GM18861 (cell line): ENCODE data around the gene OOSP2.
"Not testable (repeated sequence)": the region's sequence is repeated elsewhere in the genome, so short reads cannot be mapped to it uniquely, and the experiment has no call there.

Experiments used
- ATAC-seq: cut with Tn5 transposase; IDR thresholded peaks from one replicate; pipeline ENCODE4 v1.9.1; 2021; ENCODE audit not compliant: unreplicated experiment

The OOSP2 gene, protein sequence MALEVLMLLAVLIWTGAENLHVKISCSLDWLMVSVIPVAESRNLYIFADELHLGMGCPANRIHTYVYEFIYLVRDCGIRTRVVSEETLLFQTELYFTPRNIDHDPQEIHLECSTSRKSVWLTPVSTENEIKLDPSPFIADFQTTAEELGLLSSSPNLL

DNA sequence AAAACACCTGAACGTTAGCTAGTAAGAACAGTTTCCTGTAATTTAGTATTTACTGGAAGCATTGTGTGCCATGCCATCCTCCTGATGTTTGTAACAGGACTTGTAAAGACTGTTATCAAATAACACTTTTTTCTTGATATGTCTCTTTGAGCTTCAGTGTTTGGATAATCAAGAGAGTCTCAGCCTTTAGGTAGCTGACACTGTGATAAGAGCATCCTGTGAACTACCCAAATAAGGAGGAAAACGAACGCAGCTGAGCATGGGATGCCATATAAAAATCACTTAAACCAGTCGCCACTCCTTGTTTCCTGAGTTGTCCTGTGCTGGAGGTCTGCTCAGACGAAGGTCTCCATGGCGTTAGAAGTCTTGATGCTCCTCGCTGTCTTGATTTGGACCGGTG lies at the start of gene OOSP2:
Gene OOSP2, plus strand, starts transcription at position 301 of the 400 bp plus-strand sequence. Its CDS starts 51 bp downstream, at position 352.
- ATAC-seq: no peak

DNA sequence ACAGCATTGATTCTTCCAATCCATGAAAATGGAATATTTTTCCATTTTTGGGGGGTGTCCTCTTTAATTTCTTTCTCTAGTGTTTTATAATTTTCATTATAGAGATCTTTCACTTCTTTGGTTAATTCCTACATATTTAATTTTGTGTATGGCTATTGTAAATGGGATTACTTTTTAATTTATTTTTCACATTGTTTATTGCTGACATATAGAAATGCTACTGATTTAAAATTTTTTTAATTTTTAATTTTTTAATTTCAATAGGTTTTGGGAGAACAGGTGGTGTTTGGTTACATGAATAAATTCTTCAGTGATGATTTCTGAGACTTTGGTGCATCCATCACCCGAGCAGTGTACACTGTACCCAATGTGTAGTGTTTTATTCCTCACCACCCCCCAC lies 49.8 kb upstream of the OOSP2 start:
- ATAC-seq: no peak

DNA sequence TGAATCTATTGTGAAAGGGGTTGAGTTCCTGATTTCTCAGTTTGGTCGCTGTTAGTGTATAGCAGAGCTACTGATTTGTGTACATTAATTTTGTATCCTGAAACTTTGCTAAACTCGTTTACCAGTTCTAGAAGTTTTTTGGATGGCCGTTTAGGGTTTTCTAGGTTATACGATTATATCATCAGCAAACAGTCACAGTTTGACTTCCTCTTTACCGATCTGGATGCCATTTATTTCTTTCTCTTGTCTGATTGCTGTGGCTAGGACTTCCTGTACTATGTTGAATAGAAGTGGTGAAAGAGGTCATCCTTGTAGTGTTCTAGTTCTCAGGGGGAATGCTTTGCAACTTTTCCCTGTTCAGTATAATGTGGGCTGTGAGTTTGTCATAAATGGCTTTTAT lies 47.8 kb upstream of the OOSP2 start:
- no peak for ATAC-seq

DNA sequence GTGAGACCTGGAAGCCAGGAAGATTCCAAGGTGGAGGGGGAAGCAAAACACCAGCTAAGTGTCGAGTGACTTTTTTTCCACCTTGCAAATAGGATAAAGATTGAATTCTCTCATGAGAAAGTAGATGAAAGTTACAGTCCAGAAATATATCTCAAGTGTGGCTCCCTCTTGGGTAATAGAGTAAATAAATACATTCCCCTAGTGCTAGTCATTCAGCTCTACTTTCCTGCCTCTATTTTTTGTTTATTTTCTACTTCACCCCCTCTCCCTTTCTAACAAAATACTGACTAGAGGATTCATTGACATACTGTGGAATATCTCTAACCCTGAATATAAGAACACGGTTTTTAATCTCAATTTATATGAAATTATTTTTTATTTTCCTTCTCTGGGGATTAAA lies 42.4 kb upstream of the OOSP2 start:
- no peak for ATAC-seq

DNA sequence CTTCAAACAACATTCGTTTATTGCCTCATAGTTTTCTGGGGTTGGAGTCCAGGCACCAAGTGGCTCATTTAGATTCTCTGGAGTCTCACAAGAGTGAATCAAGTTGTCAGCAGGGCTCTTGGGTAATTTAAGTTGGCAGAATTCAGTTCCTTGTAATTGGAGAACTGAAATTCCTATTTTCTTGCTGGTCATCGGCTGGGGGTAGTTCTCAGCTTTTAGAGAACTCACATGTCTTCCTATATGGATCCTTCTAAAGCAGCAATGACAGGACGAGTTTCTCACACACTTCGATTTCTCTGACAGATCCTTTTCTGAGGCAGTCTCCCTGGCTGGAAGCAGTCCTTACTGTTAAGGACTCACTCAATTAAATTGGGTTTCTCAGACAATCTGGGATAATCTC lies 40.5 kb upstream of the OOSP2 start:
- ATAC-seq: no peak

DNA sequence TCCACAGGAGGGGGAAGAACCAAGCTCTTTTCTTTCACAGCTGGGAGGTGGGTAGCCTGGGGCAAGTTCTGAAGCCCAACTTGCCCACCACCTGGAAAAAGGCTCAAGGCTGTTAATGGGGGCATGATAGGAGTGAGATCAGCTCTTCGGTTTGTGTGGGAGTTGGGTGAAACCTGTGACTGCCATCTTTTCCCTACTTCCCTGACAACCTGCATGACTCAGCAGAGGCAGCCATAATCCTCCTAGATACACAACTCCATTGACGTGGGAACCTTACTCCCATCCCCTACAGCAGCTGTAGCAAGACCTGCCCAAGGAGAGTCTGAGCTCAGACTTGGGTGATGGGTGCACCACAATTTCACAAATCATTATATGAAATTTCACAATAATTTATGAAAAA lies 36.5 kb upstream of the OOSP2 start:
- no peak for ATAC-seq

DNA sequence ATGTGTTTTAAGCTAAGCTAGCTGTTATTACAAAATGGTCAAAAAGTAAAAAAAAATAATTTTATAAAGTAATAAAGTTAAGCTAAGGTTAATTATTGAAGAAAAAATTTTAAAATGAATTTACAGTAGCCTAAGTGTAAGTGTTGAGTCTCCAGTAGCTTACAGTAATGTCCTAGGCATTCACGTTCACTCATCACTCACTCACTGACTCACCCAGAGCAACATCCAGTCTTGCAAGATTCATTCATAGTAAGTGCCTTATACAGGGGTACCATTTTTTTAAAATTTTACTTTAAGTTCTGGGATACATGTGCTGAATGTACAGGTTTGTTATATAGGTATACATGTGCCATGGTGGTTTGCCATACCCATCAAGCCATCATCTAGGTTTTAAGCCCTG lies 34.8 kb upstream of the OOSP2 start:
- no peak for ATAC-seq

DNA sequence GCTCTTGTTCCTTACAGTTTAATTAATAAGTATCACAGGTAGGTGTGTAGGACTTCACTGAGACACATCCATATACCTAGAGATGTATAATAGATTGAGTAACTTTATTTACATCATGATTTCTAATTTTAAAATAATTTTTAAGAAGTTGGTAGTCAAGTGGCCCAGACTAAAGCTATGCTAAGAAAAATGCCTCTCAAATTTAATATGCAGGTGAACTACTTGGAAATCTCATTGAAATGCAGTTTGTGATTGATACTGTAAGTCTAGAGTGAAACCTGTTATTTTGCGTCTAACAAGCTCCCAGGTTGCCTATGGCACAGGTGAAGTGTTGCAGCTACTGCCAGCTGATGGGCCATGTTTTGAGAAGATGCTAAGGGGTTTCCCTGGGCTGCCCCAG lies 23.3 kb upstream of the OOSP2 start, which contains the start of gene OOSP4B:
Gene OOSP4B, plus strand, starts transcription at position 301 of the 400 bp plus-strand sequence.
- ATAC-seq: no peak

DNA sequence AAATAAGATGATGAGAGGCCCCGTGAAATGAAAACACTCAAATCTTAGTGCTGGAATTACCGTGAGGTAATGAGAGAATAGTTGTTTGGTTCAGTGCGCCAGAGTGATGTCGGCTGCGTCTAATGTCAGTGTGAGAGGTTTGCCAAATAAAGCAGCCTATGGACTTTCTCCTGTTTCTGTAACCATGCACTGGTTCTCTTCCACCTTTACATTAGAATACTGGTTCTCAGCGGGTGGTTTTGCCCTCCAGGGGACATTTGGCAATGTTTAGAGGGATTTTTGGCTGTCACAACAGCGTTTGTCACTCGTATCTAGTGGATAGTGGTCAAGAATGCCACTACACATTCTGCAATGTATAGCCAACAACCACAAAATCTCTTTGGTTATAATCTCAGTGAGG lies 22.2 kb upstream of the OOSP2 start:
- ATAC-seq: no peak

DNA sequence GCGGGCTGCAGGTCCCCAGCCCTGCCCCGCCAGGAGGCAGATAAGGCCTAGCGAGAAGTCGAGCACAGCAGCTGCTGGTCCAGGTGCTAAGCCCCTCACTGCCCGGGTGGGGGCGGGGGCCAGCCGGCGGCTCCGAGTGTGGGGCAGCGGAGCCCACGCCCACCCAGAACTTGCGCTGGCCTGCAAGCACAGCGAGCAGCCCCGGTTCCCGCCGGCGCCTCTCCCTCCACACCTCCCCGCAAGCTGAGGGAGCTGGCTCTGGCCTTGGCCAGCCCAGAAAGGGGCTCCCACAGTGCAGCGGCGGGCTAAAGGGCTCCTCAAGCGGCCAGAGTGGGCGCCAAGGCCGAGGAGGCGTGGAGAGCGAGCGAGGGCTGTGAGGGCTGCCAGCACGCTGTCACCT lies 19.8 kb upstream of the OOSP2 start:
- not testable (repeated sequence) for ATAC-seq

DNA sequence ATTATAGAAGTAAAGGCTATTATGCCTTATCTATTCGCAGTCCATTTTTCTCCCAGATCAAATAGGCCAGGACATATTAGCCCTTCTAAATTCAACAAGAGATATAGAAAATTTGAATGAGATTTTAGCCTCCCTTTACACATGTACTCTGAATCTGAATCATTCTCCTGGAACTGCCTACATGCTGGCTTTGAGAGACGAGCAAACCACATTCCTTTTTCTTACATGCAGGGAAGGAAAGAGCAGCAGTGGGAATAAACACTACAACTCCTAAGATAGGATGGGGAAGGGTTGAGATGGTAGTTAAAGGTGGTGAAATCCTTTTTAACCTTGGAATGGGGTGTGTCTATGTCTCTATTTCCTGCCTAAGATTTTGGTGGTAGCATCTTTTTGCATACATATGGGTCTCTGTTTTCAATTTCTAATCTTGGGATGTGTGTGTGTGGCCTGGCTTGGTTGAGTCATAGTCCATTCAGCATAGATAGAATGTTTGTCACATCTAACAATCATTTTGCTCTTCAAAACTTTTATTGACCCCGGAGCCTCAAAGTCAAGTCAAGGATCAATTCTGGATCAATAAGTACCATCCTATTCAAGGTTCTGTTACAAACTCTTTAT lies 11.1 kb upstream of the OOSP2 start:
- no peak for ATAC-seq

DNA sequence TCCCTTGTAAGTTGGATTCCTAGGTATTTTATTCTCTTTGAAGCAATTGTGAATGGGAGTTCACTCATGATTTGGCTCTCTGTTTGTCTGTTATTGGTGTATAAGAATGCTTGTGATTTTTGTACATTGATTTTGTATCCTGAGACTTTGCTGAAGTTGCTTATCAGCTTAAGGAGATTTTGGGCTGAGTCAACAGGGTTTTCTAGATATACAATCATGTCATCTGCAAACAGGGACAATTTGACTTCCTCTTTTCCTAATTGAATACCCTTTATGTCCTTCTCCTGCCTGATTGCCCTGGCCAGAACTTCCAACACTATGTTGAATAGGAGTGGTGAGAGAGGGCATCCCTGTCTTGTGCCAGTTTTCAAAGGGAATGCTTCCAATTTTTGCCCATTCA lies 10.2 kb downstream of the OOSP2 start:
- not testable (repeated sequence) for ATAC-seq

DNA sequence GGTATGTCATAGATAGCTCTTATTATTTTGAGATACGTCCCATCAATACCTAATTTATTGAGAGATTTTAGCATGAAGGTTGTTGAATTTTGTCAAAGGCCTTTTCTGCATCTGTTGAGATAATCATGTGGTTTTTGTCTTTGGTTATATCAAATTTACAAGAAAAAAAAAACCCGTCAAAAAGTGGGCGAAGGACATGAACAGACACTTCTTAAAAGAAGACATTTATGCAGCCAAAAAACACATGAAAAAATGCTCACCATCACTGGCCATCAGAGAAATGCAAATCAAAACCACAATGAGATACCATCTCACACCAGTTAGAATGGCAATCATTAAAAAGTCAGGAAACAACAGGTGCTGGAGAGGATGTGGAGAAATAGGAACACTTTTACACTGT lies 10.6 kb downstream of the OOSP2 start:
- ATAC-seq: not testable (repeated sequence)

DNA sequence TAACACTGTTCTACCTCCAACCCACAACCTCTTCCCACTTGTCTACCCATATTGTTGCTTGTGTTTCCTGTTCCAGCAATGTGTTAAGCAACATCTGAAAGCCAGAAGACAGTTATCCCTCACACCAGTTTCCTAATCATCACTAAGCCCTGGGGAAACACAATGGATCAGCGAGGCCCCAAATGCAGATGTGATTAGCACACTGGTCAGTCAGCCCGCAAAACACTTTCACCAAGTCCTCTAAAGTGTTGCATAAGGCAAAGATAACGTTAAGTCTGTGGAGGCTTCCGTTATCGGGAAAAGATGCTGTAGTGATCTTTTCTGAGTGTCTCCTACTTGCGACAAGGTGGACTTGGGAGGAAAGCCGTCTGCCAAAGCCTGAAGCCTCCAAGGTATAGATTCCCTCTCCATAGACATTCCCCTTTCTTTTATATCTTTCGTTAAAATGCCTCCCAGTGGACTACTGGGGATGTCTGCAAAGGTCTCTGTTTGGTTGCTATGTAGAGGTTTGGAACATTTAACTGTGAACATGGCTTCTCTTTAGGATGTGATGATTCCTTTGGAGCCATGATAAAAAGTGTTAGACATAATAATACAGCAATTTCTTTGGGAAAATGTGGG lies 16.2 kb downstream of the OOSP2 start, which contains the start of gene MS4A3:
Gene MS4A3, plus strand, starts transcription at position 317 of the 621 bp plus-strand sequence. CDS start 4,496 bp downstream, outside the sequence.
- no peak for ATAC-seq

DNA sequence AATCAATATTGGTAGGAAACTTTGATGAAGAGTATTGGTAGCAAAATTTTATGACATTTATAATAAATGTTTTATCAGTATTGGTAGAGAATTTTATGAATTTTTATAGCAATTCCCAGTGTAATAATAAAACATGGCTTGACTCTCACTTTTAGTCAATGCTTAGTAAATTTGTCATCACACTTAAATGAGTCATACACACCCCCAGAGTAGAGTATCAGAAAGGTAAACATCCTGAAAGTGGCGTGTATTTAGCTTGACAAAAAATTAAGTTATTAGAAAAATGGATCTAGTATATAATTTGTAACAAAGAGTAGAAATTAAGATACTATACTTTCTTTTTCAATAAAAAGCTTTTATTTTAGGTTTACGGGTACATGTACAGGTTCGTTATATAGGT lies 18.8 kb downstream of the OOSP2 start:
- no peak for ATAC-seq

DNA sequence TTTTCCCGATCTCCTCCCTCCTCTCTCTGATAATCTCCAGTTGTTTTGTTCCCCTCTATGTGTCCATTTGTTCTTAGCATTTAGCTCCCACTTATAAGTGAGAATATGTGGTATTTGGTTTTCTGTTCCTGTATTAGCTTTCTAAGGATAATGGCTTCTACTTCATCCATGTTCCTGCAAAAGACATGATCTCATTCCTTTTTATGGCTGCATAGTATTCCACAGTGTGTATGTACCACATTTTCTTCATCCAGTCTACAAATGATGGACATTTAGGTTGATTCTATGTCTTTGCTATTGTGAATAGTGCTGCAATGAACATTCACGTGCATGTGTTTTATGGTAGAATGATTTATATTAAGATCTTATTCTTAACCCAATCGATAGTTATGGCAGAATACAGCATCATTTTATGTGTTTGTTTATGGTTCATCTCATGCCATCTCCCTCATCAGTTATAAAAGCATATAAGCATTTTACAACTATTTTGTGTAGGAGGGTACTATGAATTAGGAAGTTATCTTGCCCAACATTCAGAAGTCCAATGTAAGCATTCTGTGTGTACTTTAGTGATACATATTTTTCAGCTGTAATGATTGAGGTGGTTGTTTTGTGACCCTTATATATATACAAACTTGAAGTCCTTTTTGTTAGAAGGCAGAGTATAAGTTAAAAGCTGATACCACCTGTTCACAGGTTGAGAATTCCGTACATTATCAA lies 19.5 kb downstream of the OOSP2 start:
- ATAC-seq: no peak

DNA sequence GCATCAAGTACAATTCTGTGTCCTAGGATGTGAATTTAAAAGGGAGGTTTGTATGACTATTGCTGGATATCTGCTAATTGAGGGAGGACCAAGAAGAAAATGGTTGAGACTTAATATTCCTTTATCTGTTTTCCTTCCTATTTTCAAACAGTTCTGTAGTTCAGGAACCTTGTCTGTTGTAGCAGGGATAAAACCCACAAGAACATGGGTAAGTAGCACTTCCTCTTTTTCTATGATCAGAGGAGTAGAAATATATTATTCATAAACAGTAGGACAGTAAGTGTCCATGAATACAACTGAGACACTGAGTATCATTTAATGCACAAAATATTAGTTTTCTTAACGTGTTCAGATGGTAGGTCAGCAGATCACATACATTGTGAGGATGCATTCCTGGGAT lies 23.9 kb downstream of the OOSP2 start:
- ATAC-seq: no peak

DNA sequence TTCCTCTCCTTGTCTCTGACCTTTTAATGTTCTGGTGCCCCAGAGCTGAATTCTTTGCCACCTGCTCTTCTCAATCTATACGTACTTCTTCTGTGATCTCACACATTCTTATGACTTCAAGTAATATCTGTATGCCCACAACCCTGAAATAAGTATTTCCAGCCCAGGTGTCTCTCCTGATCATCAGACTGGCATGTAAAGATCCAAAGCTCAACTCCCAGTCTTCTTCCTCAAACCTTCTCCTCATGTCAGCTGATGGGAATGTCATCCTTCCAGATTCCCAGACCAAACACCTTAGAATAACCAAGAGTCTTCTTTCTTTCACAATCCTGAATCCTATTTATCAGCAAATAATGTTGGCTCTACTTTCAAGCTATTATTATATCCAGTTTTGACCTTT lies 25.6 kb downstream of the OOSP2 start:
- ATAC-seq: no peak

DNA sequence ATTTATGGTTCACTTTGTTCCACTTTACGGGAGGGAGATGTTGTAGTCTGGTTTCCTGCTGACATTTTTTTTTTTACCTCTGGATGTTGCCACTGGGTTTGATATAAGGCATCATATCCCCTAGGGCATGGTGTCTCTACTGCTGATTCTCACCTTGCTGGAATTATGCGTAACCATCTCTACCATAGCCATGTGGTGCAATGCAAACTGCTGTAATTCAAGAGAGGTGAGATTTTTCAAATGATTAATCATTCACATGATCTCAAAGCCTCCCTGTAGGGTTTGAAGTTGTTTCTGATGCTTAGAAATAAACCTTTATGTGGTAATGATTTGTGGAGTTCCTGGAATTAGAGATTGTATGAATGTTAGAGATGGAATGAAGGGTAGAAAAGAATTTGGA lies 29.2 kb downstream of the OOSP2 start:
- ATAC-seq: no peak

DNA sequence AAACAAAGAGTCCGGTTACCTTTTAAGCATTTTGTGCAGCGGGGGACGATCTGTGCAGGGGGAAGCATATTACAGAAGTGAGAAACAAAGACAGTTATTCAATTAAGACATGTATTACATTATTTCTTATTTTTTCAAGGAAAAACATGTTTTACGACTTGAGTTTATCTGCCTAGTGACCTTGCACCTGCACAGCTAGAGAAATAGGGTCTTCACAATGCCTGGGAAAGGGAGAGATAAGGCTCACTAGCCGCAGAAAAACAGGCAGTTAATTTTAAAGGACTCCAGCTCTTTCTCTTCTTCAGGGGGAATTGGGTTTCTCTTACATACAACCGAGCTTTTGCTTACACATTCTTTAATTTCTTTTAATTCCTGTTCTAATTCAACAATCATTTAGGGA lies 31.4 kb downstream of the OOSP2 start:
- ATAC-seq: not testable (repeated sequence)

DNA sequence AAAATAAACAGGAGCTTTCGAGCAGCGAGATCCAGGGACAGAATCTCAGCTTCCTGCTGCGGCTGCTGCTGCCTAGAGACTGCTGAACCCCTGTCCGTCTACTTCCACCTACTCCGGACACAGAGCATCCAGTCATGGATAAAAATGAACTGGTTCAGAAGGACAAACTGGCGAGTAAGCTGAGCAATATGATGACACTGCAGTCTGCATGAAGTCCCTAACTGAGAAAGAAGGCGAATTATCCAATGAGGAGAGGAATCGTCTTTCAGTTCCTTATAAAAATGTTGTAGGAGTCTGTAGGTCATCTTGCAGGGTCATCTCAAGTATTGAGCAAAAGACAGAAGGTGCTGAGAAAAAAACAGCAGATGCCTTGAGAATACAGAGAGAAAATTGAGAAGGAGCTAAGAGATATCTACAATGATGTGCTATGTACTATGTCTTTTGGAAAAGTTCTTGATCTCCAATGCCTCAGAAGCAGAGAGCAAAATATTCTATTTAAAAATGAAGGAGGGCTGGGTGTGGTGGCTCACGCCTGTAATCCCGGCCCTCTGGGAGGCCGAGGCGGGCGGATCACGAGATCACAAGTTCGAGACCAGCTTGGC lies 37.1 kb downstream of the OOSP2 start:
- no peak for ATAC-seq
